ENCODE measurements around the gene PHLDA2.

DNA sequence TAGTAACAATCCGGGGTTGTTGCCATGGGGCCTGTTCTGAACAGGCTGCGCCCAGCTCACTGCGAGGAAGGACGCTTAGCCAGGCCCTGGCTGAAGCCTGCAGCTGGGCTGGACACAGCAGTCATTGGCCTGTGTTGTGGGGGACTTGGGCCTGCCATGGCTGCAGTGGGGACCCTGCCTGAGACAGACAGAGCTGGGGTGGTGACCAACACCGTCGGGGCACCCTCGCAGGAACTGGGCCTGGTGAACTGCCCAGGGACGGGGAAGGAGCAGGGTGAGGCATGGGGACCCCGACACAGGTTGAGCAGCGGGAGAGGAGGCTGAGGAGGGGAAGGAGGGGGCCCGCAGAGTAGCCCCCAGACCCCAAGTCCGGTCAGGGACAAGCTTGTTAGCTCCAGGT, 8.9 kb downstream of the PHLDA2 start:
- TF ChIP-seq, protein P1, sequence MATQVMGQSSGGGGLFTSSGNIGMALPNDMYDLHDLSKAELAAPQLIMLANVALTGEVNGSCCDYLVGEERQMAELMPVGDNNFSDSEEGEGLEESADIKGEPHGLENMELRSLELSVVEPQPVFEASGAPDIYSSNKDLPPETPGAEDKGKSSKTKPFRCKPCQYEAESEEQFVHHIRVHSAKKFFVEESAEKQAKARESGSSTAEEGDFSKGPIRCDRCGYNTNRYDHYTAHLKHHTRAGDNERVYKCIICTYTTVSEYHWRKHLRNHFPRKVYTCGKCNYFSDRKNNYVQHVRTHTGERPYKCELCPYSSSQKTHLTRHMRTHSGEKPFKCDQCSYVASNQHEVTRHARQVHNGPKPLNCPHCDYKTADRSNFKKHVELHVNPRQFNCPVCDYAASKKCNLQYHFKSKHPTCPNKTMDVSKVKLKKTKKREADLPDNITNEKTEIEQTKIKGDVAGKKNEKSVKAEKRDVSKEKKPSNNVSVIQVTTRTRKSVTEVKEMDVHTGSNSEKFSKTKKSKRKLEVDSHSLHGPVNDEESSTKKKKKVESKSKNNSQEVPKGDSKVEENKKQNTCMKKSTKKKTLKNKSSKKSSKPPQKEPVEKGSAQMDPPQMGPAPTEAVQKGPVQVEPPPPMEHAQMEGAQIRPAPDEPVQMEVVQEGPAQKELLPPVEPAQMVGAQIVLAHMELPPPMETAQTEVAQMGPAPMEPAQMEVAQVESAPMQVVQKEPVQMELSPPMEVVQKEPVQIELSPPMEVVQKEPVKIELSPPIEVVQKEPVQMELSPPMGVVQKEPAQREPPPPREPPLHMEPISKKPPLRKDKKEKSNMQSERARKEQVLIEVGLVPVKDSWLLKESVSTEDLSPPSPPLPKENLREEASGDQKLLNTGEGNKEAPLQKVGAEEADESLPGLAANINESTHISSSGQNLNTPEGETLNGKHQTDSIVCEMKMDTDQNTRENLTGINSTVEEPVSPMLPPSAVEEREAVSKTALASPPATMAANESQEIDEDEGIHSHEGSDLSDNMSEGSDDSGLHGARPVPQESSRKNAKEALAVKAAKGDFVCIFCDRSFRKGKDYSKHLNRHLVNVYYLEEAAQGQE (IDR thresholded peaks at IDR 0.05; ENCODE audit: low read depth), result no peak
- TF ChIP-seq POLR2A (IDR thresholded peaks at IDR 0.05; ENCODE audit: borderline replicate concordance, extremely low read depth, insufficient read depth, insufficient read length) (no peak), RAD21 (IDR thresholded peaks at IDR 0.05; ENCODE audit: low read depth) (no peak), JUND (IDR thresholded peaks at IDR 0.05) (no peak)
